Endothelial cell of umbilical vein (primary cell): ENCODE measurements around the gene SMARCA2.

ENCODE experiments used
- CTCF ChIP-seq, 2 donors: IDR thresholded peaks; 1 replicate in 1 of 2; 2 replicates in 1 of 2; pipeline ENCODE4 v1.5.1; 2011; ENCODE audit warnings: low read length in 2 of 2, mild to moderate bottlenecking in 2 of 2, moderate library complexity in 2 of 2, control low read depth in 1 of 2, inconsistent platforms in 1 of 2, low read depth in 1 of 2; ENCODE audit not compliant: insufficient read depth in 1 of 2; ENCODE audit errors: extremely low read depth in 1 of 2
- POLR2A ChIP-seq: IDR thresholded peaks from 2 replicates; pipeline ENCODE4 v1.6.1; 2012; ENCODE audit warnings: low read depth, mild to moderate bottlenecking, control low read depth, low read length

- no peak for TF ChIP-seq POLR2A
- TF ChIP-seq CTCF (IDR thresholded peaks at IDR 0.05; ENCODE audit: extremely low read depth in 1 of 2, insufficient read depth in 1 of 2, low read depth in 1 of 2, low read length in 2 of 2) = no peak
Observed at GRCh38 chr9:2236850-2237249, 221.7 kb downstream of the SMARCA2 start.
